H9 (cell line): ENCODE measurements around the gene SLC39A8. TPM values are rescaled to one million over a fixed set of nuclear protein-coding genes. Genes with fewer than 3 reads are reported as not detected.

Experiments
- DNase-seq: peaks from one replicate; pipeline ENCODE4 v3.0.0-alpha.2; 2017
- H2AFZ ChIP-seq: one replicate; pipeline ENCODE4 v1.6.1; 2013; ENCODE audit warnings: mild to moderate bottlenecking, low read length, control low read depth, moderate library complexity
- H2AK5ac ChIP-seq: 2 replicates; pipeline ENCODE4 v1.6.1; 2013; ENCODE audit warnings: low read length, control low read depth, mixed read lengths; ENCODE audit not compliant: insufficient read length
- H2BK120ac ChIP-seq: one replicate; pipeline ENCODE4 v1.6.1; 2013; ENCODE audit warnings: low read depth, mild to moderate bottlenecking, low read length, control low read depth, inconsistent platforms; ENCODE audit not compliant: poor library complexity, severe bottlenecking
- H2BK12ac ChIP-seq: 2 replicates; pipeline ENCODE4 v1.6.1; 2013; ENCODE audit warnings: low read length, control low read depth, mixed read lengths, low read depth; ENCODE audit not compliant: insufficient read length
- H2BK15ac ChIP-seq: 2 replicates; pipeline ENCODE4 v1.6.1; 2013; ENCODE audit warnings: low read depth, low read length, control low read depth
- H2BK20ac ChIP-seq: one replicate; pipeline ENCODE4 v1.6.1; 2013; ENCODE audit warnings: low read depth, mild to moderate bottlenecking, low read length, control low read depth, inconsistent platforms; ENCODE audit not compliant: poor library complexity, severe bottlenecking
- H2BK5ac ChIP-seq: 2 replicates; pipeline ENCODE4 v1.6.1; 2013; ENCODE audit warnings: low read length, control low read depth, mixed read lengths; ENCODE audit not compliant: insufficient read length
- H3K14ac ChIP-seq: 2 replicates; pipeline ENCODE4 v1.6.1; 2013; ENCODE audit warnings: low read length, control low read depth; ENCODE audit not compliant: insufficient read depth
- H3K18ac ChIP-seq: 2 replicates; pipeline ENCODE4 v1.6.1; 2013; ENCODE audit warnings: low read depth, mild to moderate bottlenecking, mixed read lengths, low read length, control low read depth; ENCODE audit not compliant: insufficient read length
- H3K23ac ChIP-seq: 2 replicates; pipeline ENCODE4 v1.6.1; 2013; ENCODE audit warnings: low read length, control low read depth, mixed read lengths, low read depth; ENCODE audit not compliant: insufficient read length
- H3K23me2 ChIP-seq: 2 replicates; pipeline ENCODE4 v1.6.1; 2013; ENCODE audit warnings: low read depth, mild to moderate bottlenecking, mixed read lengths, low read length, control low read depth; ENCODE audit not compliant: insufficient read length, poor library complexity, severe bottlenecking
- H3K27ac ChIP-seq: 2 replicates; pipeline ENCODE4 v1.5.1; 2013; ENCODE audit warnings: low read length, control low read depth, mixed read lengths, low read depth; ENCODE audit not compliant: insufficient read length
- H3K27me3 ChIP-seq: 2 replicates; pipeline ENCODE4 v1.6.1; 2013; ENCODE audit warnings: low read length, control low read depth, inconsistent platforms; ENCODE audit not compliant: insufficient read depth
- H3K4ac ChIP-seq: 2 replicates; pipeline ENCODE4 v1.6.1; 2013; ENCODE audit warnings: low read depth, mild to moderate bottlenecking, control low read depth, inconsistent platforms, low read length, moderate library complexity
- H3K4me1 ChIP-seq: 2 replicates; pipeline ENCODE4 v1.6.1; 2013; ENCODE audit warnings: low read length, control low read depth, inconsistent platforms; ENCODE audit not compliant: insufficient read depth
- H3K4me2 ChIP-seq: 2 replicates; pipeline ENCODE4 v1.6.1; 2013; ENCODE audit warnings: low read length, control low read depth, mixed read lengths; ENCODE audit not compliant: insufficient read length, insufficient read depth
- H3K56ac ChIP-seq: 2 replicates; pipeline ENCODE4 v1.6.1; 2013; ENCODE audit warnings: low read depth, mild to moderate bottlenecking, mixed read lengths, low read length, control low read depth; ENCODE audit not compliant: insufficient read length
- H3K79me1 ChIP-seq: 2 replicates; pipeline ENCODE4 v1.6.1; 2013; ENCODE audit warnings: low read depth, mild to moderate bottlenecking, moderate library complexity, low read length, control low read depth, inconsistent platforms; ENCODE audit not compliant: insufficient read depth, poor library complexity, severe bottlenecking
- H3K79me2 ChIP-seq: 2 replicates; pipeline ENCODE4 v1.6.1; 2013; ENCODE audit warnings: low read length, control low read depth, inconsistent platforms; ENCODE audit not compliant: insufficient read depth
- H3K9ac ChIP-seq: 2 replicates; pipeline ENCODE4 v1.6.1; 2013; ENCODE audit warnings: low read length, control low read depth, mixed read lengths; ENCODE audit not compliant: insufficient read length; ENCODE audit errors: extremely low read depth
- H3K9me3 ChIP-seq: one replicate; pipeline ENCODE4 v1.6.1; 2013; ENCODE audit warnings: low read depth, low read length, inconsistent platforms; ENCODE audit not compliant: control insufficient read depth
- H3T11ph ChIP-seq: one replicate; pipeline ENCODE4 v1.6.1; 2013; ENCODE audit warnings: mild to moderate bottlenecking, low read length, control low read depth, inconsistent platforms
- H4K20me1 ChIP-seq: one replicate; pipeline ENCODE4 v1.6.1; 2013; ENCODE audit not compliant: control insufficient read depth, insufficient read length, insufficient read depth
- H4K5ac ChIP-seq: 2 replicates; pipeline ENCODE4 v1.6.1; 2013; ENCODE audit warnings: low read depth, mild to moderate bottlenecking, mixed read lengths, low read length, control low read depth; ENCODE audit not compliant: insufficient read length
- H4K8ac ChIP-seq: replicated peaks from 2 replicates; pipeline ENCODE4 v1.6.1; 2013; ENCODE audit warnings: low read length, control low read depth, mixed read lengths, low read depth; ENCODE audit not compliant: insufficient read length
- H4K91ac ChIP-seq: 2 replicates; pipeline ENCODE4 v1.6.1; 2013; ENCODE audit warnings: low read depth, mild to moderate bottlenecking, moderate library complexity, mixed read lengths, low read length, control low read depth; ENCODE audit not compliant: insufficient read length
- H3K27ac Mint-ChIP-seq, 3 experiments: 2 replicates in 2 of 3; 3 replicates in 1 of 3; pipeline ENCODE4 v1.8.0; 2020 to 2021; ENCODE audit warnings: mixed read lengths in 3 of 3, mild to moderate bottlenecking in 1 of 3, moderate library complexity in 1 of 3
- H3K27me3 Mint-ChIP-seq: 2 replicates; pipeline ENCODE4 v1.8.0; 2021; ENCODE audit warnings: low read depth, mild to moderate bottlenecking, moderate library complexity, mixed read lengths
- H3K36me3 Mint-ChIP-seq, 3 experiments: 2 replicates in 2 of 3; 3 replicates in 1 of 3; pipeline ENCODE4 v1.8.0; 2020 to 2021; ENCODE audit warnings: low read depth in 3 of 3, mixed read lengths in 3 of 3; ENCODE audit not compliant: insufficient read depth in 1 of 3
- H3K4me1 Mint-ChIP-seq, 2 experiments: 2 replicates each; pipeline ENCODE4 v1.8.0; 2020; ENCODE audit warnings: mixed read lengths in 2 of 2
- H3K4me3 Mint-ChIP-seq, 2 experiments: 2 replicates in 1 of 2; 3 replicates in 1 of 2; pipeline ENCODE4 v1.8.0; 2020 to 2021; ENCODE audit warnings: mild to moderate bottlenecking in 2 of 2, mixed read lengths in 2 of 2, moderate library complexity in 1 of 2
- H3K9me3 Mint-ChIP-seq, 2 experiments: 2 replicates in 1 of 2; 3 replicates in 1 of 2; pipeline ENCODE4 v1.8.0; 2020; ENCODE audit warnings: mild to moderate bottlenecking in 2 of 2, mixed read lengths in 2 of 2, moderate library complexity in 1 of 2
- CTCF ChIP-seq: fragments of 200-600 bp; sonication (generic); conservative IDR thresholded peaks from 3 replicates; pipeline ENCODE4 v1.8.0; 2021; ENCODE audit warnings: antibody characterized with exemption, mild to moderate bottlenecking
- WGBS: extraction: QIAGEN DNeasy Blood & Tissue Kit; methylation state at CpG from one replicate; pipeline ENCODE4 v1.1.7; 2013; ENCODE audit warnings: missing lambda C conversion rate, low lambda C conversion rate, mixed read lengths; ENCODE audit not compliant: insufficient read length; ENCODE audit errors: extremely low coverage; 5-methylcytosine and 5-hydroxymethylcytosine counted together
- total RNA-seq: library from RNA; stranded (reverse); gene quantifications from 2 replicates; pipeline ENCODE4 v1.2.1, GENCODE V29; 2021

SLC39A8 gene
- total RNA-seq, 1 experiment from 2014 or later, result 11.0 TPM

- no peak for TF ChIP-seq CTCF
- H3K14ac ChIP-seq, result no peak overlapping the region
- H3K9me3 Mint-ChIP-seq, result no peaks in the 10 kb centered on the region
- no peak overlapping the region for H3K18ac ChIP-seq
- H3K4me3 Mint-ChIP-seq, result no peak overlapping the region
- no peaks in the 10 kb centered on the region for H3K36me3 Mint-ChIP-seq
- no peak overlapping the region for H3K9ac ChIP-seq
- no peak for DNase-seq
- no peaks in the 10 kb centered on the region for H4K20me1 ChIP-seq
- no peaks in the 10 kb centered on the region for H3K9me3 ChIP-seq
- no CpG with 5 or more reads among the region's 1 CpG for WGBS
- no peak overlapping the region for H3T11ph ChIP-seq
- no peak overlapping the region for H2BK120ac ChIP-seq
- no peaks in the 10 kb centered on the region for H3K27me3 ChIP-seq
- H2AK5ac ChIP-seq, result no peak overlapping the region
- no peaks in the 10 kb centered on the region for H3K27me3 Mint-ChIP-seq
- H2AFZ ChIP-seq, result no peak overlapping the region
- H4K8ac ChIP-seq, result no peak overlapping the region
- H3K4ac ChIP-seq, result no peak overlapping the region
- no peak overlapping the region for H3K23ac ChIP-seq
- H3K27ac ChIP-seq, result no peak overlapping the region
- no peak overlapping the region for H2BK20ac ChIP-seq
- H4K91ac ChIP-seq, result no peak overlapping the region
- H3K79me1 ChIP-seq, result no peaks in the 10 kb centered on the region
- no peak overlapping the region for H3K4me2 ChIP-seq
- H3K56ac ChIP-seq, result no peak overlapping the region
- peaks cover 3% of the 10 kb centered on the region; the same call in 1 of the 2 replicates for H3K4me1 ChIP-seq
- H2BK15ac ChIP-seq, result no peak overlapping the region
- no peak overlapping the region for H2BK5ac ChIP-seq
- H3K4me1 Mint-ChIP-seq, result peaks cover 7 to 10% of the 10 kb centered on the region in 2 experiments
- H3K27ac Mint-ChIP-seq, result no peak overlapping the region
- no peak overlapping the region for H2BK12ac ChIP-seq
- no peaks in the 10 kb centered on the region for H3K79me2 ChIP-seq
- no peak overlapping the region for H4K5ac ChIP-seq
- no peaks in the 10 kb centered on the region for H3K23me2 ChIP-seq
These were observed 42.5 kb downstream of the SLC39A8 start for GRCh38 chr4:102302762-102303161.
